Measurements from ENCODE around the gene AHRR. TPM values are rescaled to one million over a fixed set of nuclear protein-coding genes. Genes with fewer than 3 reads are reported as not detected.
"Not testable (repeated sequence)": the region's sequence is repeated elsewhere in the genome, so short reads cannot be mapped to it uniquely, and the experiment has no call there.

The AHRR gene
- total RNA-seq, 1 experiment from 2014 or later: 2.2 TPM

DNA sequence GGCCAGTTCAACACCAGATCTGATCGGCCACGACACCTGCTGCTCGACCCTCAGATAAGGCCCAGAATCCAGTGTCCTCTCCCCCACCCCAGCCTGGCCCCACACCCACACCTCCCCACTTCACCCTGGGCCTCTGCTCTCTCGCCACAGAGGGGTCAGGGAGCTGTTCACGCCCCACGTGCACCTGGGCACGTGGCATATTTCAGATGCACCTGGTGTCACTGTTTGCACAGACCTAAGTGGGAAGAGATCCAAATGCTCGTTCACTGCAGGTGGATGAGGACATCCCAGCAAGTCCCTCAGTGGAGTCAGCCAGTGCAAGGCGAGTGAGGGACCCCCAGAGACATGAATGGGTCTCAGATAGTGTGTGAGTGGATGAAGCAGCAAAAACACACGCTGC lies 25.3 kb upstream of the AHRR start:
- H4K91ac ChIP-seq (ENCODE audit: insufficient read length, low read depth, low read length): not testable (repeated sequence)

DNA sequence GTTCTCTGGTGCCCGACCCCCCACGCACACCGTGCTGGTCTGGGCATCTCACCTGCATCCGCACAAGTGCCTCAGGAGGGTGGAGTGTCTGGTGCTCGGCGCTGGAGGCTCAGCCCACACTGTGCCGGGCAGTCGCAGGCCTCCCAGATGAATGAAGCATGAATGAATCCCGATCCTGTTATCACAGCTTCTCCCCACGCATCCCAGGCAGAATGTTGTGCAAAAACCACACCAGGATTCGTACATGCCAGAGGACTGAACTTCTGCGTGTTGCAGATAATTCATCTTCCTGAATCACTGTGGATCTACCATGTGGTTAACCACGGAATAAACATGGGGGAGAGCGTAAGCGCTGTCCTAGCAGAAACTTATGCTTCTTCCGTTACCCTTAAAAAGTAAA lies 24.6 kb upstream of the AHRR start:
- H3K56ac ChIP-seq (ENCODE audit: insufficient read length, low read depth, low read length); H2BK20ac ChIP-seq (ENCODE audit: low read depth, low read length, poor library complexity, severe bottlenecking); H4K8ac ChIP-seq (replicated peaks; ENCODE audit: insufficient read length, low read depth, low read length); H3K9me3 ChIP-seq (ENCODE audit: control insufficient read depth, low read depth, low read length); H3K23me2 ChIP-seq (ENCODE audit: insufficient read length, low read depth, low read length, poor library complexity, severe bottlenecking); H3K27ac ChIP-seq (ENCODE audit: insufficient read length, low read depth, low read length); H4K5ac ChIP-seq (ENCODE audit: insufficient read length, low read depth, low read length); H3K79me2 ChIP-seq (ENCODE audit: insufficient read depth, low read length); H3K4ac ChIP-seq (ENCODE audit: low read depth, low read length); DNase-seq; H2BK15ac ChIP-seq (ENCODE audit: low read depth, low read length); H2AFZ ChIP-seq (ENCODE audit: low read length); H2BK5ac ChIP-seq (ENCODE audit: insufficient read length, low read length); H3K23ac ChIP-seq (ENCODE audit: insufficient read length, low read depth, low read length); H3K79me1 ChIP-seq (ENCODE audit: insufficient read depth, low read depth, low read length, poor library complexity, severe bottlenecking); H3K4me3 Mint-ChIP-seq; H4K20me1 ChIP-seq (ENCODE audit: control insufficient read depth, insufficient read depth, insufficient read length); H4K91ac ChIP-seq (ENCODE audit: insufficient read length, low read depth, low read length); H3K18ac ChIP-seq (ENCODE audit: insufficient read length, low read depth, low read length); H3K27me3 ChIP-seq (ENCODE audit: insufficient read depth, low read length); H2AK5ac ChIP-seq (ENCODE audit: insufficient read length, low read length); H3K4me1 ChIP-seq (ENCODE audit: insufficient read depth, low read length); H3K9ac ChIP-seq (ENCODE audit: extremely low read depth, insufficient read length, low read length); H3K27me3 Mint-ChIP-seq (ENCODE audit: low read depth); H3K4me2 ChIP-seq (ENCODE audit: insufficient read depth, insufficient read length, low read length); H2BK120ac ChIP-seq (ENCODE audit: low read depth, low read length, poor library complexity, severe bottlenecking); H3T11ph ChIP-seq (ENCODE audit: low read length); H2BK12ac ChIP-seq (ENCODE audit: insufficient read length, low read depth, low read length); H3K27ac Mint-ChIP-seq; H3K14ac ChIP-seq (ENCODE audit: insufficient read depth, low read length): not testable (repeated sequence)
- H3K9me3 Mint-ChIP-seq: peaks cover 13 to 19% of the 10 kb centered on the region in 2 experiments
- no CpG with 5 or more reads among the region's 16 CpGs for WGBS (ENCODE audit: extremely low coverage, insufficient read length, low lambda C conversion rate)
- peaks cover 42 to 43% of the 10 kb centered on the region in 2 experiments for H3K4me1 Mint-ChIP-seq
- H3K36me3 Mint-ChIP-seq (ENCODE audit: insufficient read depth in 1 of 3, low read depth in 3 of 3): peaks cover 14 to 29% (median 23%) of the 10 kb centered on the region in 3 experiments

More for the DNA sequence above, 25.3 kb upstream of the AHRR start:
- not testable (repeated sequence) for H3K79me2 ChIP-seq (ENCODE audit: insufficient read depth, low read length); H3K27me3 ChIP-seq (ENCODE audit: insufficient read depth, low read length); H4K5ac ChIP-seq (ENCODE audit: insufficient read length, low read depth, low read length); H3K4me3 Mint-ChIP-seq; H2BK20ac ChIP-seq (ENCODE audit: low read depth, low read length, poor library complexity, severe bottlenecking); H3K4me2 ChIP-seq (ENCODE audit: insufficient read depth, insufficient read length, low read length); H3K9me3 ChIP-seq (ENCODE audit: control insufficient read depth, low read depth, low read length); H3K56ac ChIP-seq (ENCODE audit: insufficient read length, low read depth, low read length); H3K9ac ChIP-seq (ENCODE audit: extremely low read depth, insufficient read length, low read length); H3K27ac Mint-ChIP-seq; H3K23me2 ChIP-seq (ENCODE audit: insufficient read length, low read depth, low read length, poor library complexity, severe bottlenecking); H3K18ac ChIP-seq (ENCODE audit: insufficient read length, low read depth, low read length); H3K4ac ChIP-seq (ENCODE audit: low read depth, low read length); H2AFZ ChIP-seq (ENCODE audit: low read length); H3K27me3 Mint-ChIP-seq (ENCODE audit: low read depth); H4K20me1 ChIP-seq (ENCODE audit: control insufficient read depth, insufficient read depth, insufficient read length); H4K8ac ChIP-seq (replicated peaks; ENCODE audit: insufficient read length, low read depth, low read length); H2BK120ac ChIP-seq (ENCODE audit: low read depth, low read length, poor library complexity, severe bottlenecking); H2BK15ac ChIP-seq (ENCODE audit: low read depth, low read length); H3T11ph ChIP-seq (ENCODE audit: low read length); H3K14ac ChIP-seq (ENCODE audit: insufficient read depth, low read length); H3K27ac ChIP-seq (ENCODE audit: insufficient read length, low read depth, low read length); H3K4me1 ChIP-seq (ENCODE audit: insufficient read depth, low read length); H2BK5ac ChIP-seq (ENCODE audit: insufficient read length, low read length); H2BK12ac ChIP-seq (ENCODE audit: insufficient read length, low read depth, low read length); H3K23ac ChIP-seq (ENCODE audit: insufficient read length, low read depth, low read length); H2AK5ac ChIP-seq (ENCODE audit: insufficient read length, low read length); DNase-seq; H3K79me1 ChIP-seq (ENCODE audit: insufficient read depth, low read depth, low read length, poor library complexity, severe bottlenecking)
- Mint-ChIP-seq H3K36me3 (ENCODE audit: insufficient read depth in 1 of 3, low read depth in 3 of 3) (peaks cover 22 to 37% (median 30%) of the 10 kb centered on the region in 3 experiments), H3K9me3 (peaks cover 13 to 22% of the 10 kb centered on the region in 2 experiments), H3K4me1 (peaks cover 34 to 36% of the 10 kb centered on the region in 2 experiments)
- WGBS (ENCODE audit: extremely low coverage, insufficient read length, low lambda C conversion rate): no CpG with 5 or more reads among the region's 10 CpGs
